AG09309 (cell line): ENCODE results near the gene APLF.

Experiments
- DNase-seq: peaks from one replicate; pipeline ENCODE4 v3.0.0-alpha.2; 2010; ENCODE audit warnings: low read depth
- H3K4me3 ChIP-seq: 2 replicates; pipeline ENCODE4 v1.5.1; 2011; ENCODE audit warnings: mild to moderate bottlenecking, low read depth, low read length, moderate library complexity; ENCODE audit not compliant: control insufficient read depth
- CTCF ChIP-seq: IDR thresholded peaks from 2 replicates; pipeline ENCODE4 v1.5.1; 2011; ENCODE audit warnings: mild to moderate bottlenecking, low read depth, low read length, inconsistent platforms; ENCODE audit not compliant: insufficient read depth, control insufficient read depth; ENCODE audit errors: missing control alignments

Gene APLF

GRCh38 chr2:68472796-68473414 lies 5.5 kb downstream of the APLF start:
- no peak for DNase-seq
- H3K4me3 ChIP-seq = no peak overlapping the region
- no peak for TF ChIP-seq CTCF

- TF ChIP-seq CTCF = no peak
- DNase-seq = no peak
- H3K4me3 ChIP-seq = no peak overlapping the region
Measured at GRCh38 chr2:68475110-68475509, 7.7 kb downstream of the APLF start.

GRCh38 chr2:68475576-68475975 lies 8.2 kb downstream of the APLF start:
- H3K4me3 ChIP-seq = no peak overlapping the region
- DNase-seq = no peak
- TF ChIP-seq CTCF = no peak

GRCh38 chr2:68476454-68476853 lies 9.1 kb downstream of the APLF start:
- no peak overlapping the region for H3K4me3 ChIP-seq
- no peak for DNase-seq
- TF ChIP-seq CTCF = no peak

- H3K4me3 ChIP-seq = no peak overlapping the region
- no peak for DNase-seq
- TF ChIP-seq CTCF = no peak
Measured at GRCh38 chr2:68478688-68479087, 11.3 kb downstream of the APLF start.

- DNase-seq = no peak
- TF ChIP-seq CTCF = no peak
- no peak overlapping the region for H3K4me3 ChIP-seq
Measured at GRCh38 chr2:68482296-68482820, 15.0 kb downstream of the APLF start.
